K562 (cell line): ENCODE data around the gene CEACAM21. TPM values are rescaled to one million over a fixed set of nuclear protein-coding genes. Genes with fewer than 3 reads are reported as not detected.

ENCODE experiments used
- CC2D1A ChIP-seq: fragments of 450-650 bp; IDR thresholded peaks from 2 replicates; pipeline ENCODE4 v1.6.1; 2017; ENCODE audit warnings: mild to moderate bottlenecking
- CEBPB ChIP-seq: fragments of 450-650 bp; IDR thresholded peaks from 2 replicates; pipeline ENCODE4 v1.6.1; 2016; ENCODE audit warnings: missing genetic modification characterization, missing compliant biosample characterization
- CREBBP ChIP-seq: IDR thresholded peaks from one replicate; pipeline ENCODE4 v1.6.1; 2012; ENCODE audit warnings: low read depth, mild to moderate bottlenecking, control low read depth, inconsistent platforms, low read length
- E2F5 ChIP-seq: sonication (generic); formaldehyde crosslinking; IDR thresholded peaks from 2 replicates; pipeline ENCODE4 v1.8.0; 2022; ENCODE audit warnings: mild to moderate bottlenecking, missing genetic modification reagents
- EP400 ChIP-seq: fragments of 450-650 bp; IDR thresholded peaks from 2 replicates; pipeline ENCODE4 v1.6.1; 2017; ENCODE audit warnings: antibody characterized with exemption, mild to moderate bottlenecking, moderate library complexity
- ESRRB ChIP-seq: fragments of 250-450 bp; sonication (Bioruptor Pico); IDR thresholded peaks from 2 replicates; pipeline ENCODE4 v1.5.0; 2020; ENCODE audit warnings: mild to moderate bottlenecking, moderate library complexity, borderline replicate concordance
- ETS2 ChIP-seq: IDR thresholded peaks from 2 replicates; pipeline ENCODE4 v1.6.1; 2016; ENCODE audit warnings: borderline replicate concordance, missing genetic modification characterization, mild to moderate bottlenecking, moderate library complexity, missing compliant biosample characterization; ENCODE audit not compliant: poor library complexity, severe bottlenecking
- IRF2 ChIP-seq: sonication (generic); formaldehyde crosslinking; IDR thresholded peaks from 2 replicates; pipeline ENCODE4 v1.8.1; 2022; ENCODE audit warnings: mild to moderate bottlenecking, missing genetic modification reagents
- JUND ChIP-seq, 2 experiments: IDR thresholded peaks; 2 replicates in 1 of 2; 3 replicates in 1 of 2; pipeline ENCODE4 v1.6.1; 2011; ENCODE audit warnings: borderline replicate concordance in 2 of 2, low read depth in 2 of 2, low read length in 2 of 2, improper control_type of control experiment in 1 of 2, missing biosample characterization in 1 of 2, missing genetic modification characterization in 1 of 2, missing genetic modification reagents in 1 of 2
- LEF1 ChIP-seq: fragments of 450-650 bp; IDR thresholded peaks from 2 replicates; pipeline ENCODE4 v1.6.1; 2016; ENCODE audit warnings: mild to moderate bottlenecking
- MYBL2 ChIP-seq, 2 experiments: fragments of 450-650 bp in 1 of 2; sonication (generic) in 1 of 2; formaldehyde crosslinking in 1 of 2; IDR thresholded peaks; 2 replicates each; pipeline versions ENCODE4 v1.6.1 to v1.8.1; 2017 to 2022; ENCODE audit warnings: borderline replicate concordance in 1 of 2, inconsistent platforms in 1 of 2, low read depth in 1 of 2, mild to moderate bottlenecking in 1 of 2, missing genetic modification reagents in 1 of 2, moderate library complexity in 1 of 2
- NELFE ChIP-seq: IDR thresholded peaks from 2 replicates; pipeline ENCODE4 v1.6.1; 2011; ENCODE audit warnings: mild to moderate bottlenecking; ENCODE audit not compliant: insufficient read depth, insufficient read length
- PCBP1 ChIP-seq: fragments of 200-400 bp; formaldehyde crosslinking; IDR thresholded peaks from 2 replicates; pipeline ENCODE4 v1.6.1; 2018; ENCODE audit warnings: mild to moderate bottlenecking, low read depth, low read length; ENCODE audit not compliant: poor library complexity, severe bottlenecking
- PPARD ChIP-seq: fragments of 250-450 bp; sonication (Bioruptor Pico); IDR thresholded peaks from 2 replicates; pipeline ENCODE4 v1.8.0; 2022; ENCODE audit warnings: inconsistent platforms, mild to moderate bottlenecking, moderate library complexity
- RBM17 ChIP-seq: fragments of 200-400 bp; formaldehyde crosslinking; IDR thresholded peaks from 2 replicates; pipeline ENCODE4 v1.6.1; 2017; ENCODE audit warnings: low read depth, mild to moderate bottlenecking, low read length, borderline replicate concordance
- SMARCA4 ChIP-seq: fragments of 450-650 bp; IDR thresholded peaks from 2 replicates; pipeline ENCODE4 v1.6.1; 2016
- SMC3 ChIP-seq: conservative IDR thresholded peaks from 2 replicates; pipeline ENCODE4 v1.6.1; 2011; ENCODE audit warnings: low read depth, low read length, improper control_type of control experiment; ENCODE audit not compliant: insufficient read depth
- THRA ChIP-seq: fragments of 450-650 bp; IDR thresholded peaks from 2 replicates; pipeline ENCODE4 v1.6.1; 2017; ENCODE audit warnings: mild to moderate bottlenecking, moderate library complexity
- XRCC5 ChIP-seq: fragments of 200-400 bp; formaldehyde crosslinking; IDR thresholded peaks from 2 replicates; pipeline ENCODE4 v1.6.1; 2017; ENCODE audit warnings: low read depth, mild to moderate bottlenecking, low read length
- ZNF77 ChIP-seq: fragments of 250-450 bp; sonication (Bioruptor Pico); IDR thresholded peaks from 2 replicates; pipeline ENCODE4 v1.5.0; 2020
- polyA plus RNA-seq, 8 experiments: library from polyadenylated mRNA; depleted of rRNA in 4 of 8; stranded (reverse) in 5 of 8; unstranded in 3 of 8; fragments of >200 nt; fragmentation: Nextera tagmentation in 2 of 8; fragmentation: Illumina TruSeq in 1 of 8; extraction: Ambion mirVana in 2 of 8; extraction: Trizol in 1 of 8; gene quantifications; 2 replicates each; pipeline versions ENCODE4 v1.2.1 to v1.2.3, GENCODE V29; 2011 to 2014; ENCODE audit warnings: inconsistent platforms in 1 of 8, missing spikeins in 1 of 8
- total RNA-seq, 7 experiments: library from RNA; depleted of rRNA in 6 of 7; stranded (reverse); fragments of >200 nt in 6 of 7; fragmentation: Illumina TruSeq in 2 of 7; extraction: Trizol in 2 of 7; gene quantifications; 2 replicates each; pipeline versions ENCODE4 v1.2.1 to v1.2.3, GENCODE V29; 2011 to 2021; ENCODE audit warnings: low replicate concordance in 1 of 7
- TF ChIP-seq, protein P1 (sequence below): sonication (generic); formaldehyde crosslinking; IDR thresholded peaks from 2 replicates; pipeline ENCODE4 v1.8.1; 2023; ENCODE audit warnings: mild to moderate bottlenecking, missing genetic modification reagents
- TF ChIP-seq, protein P2 (sequence below), 2 experiments: fragments of 250-450 bp in 1 of 2; fragments of 450-650 bp in 1 of 2; sonication (Bioruptor Pico) in 1 of 2; IDR thresholded peaks; 2 replicates each; pipeline versions ENCODE4 v1.6.1 to v1.8.0; 2016 to 2021; ENCODE audit warnings: mild to moderate bottlenecking in 2 of 2, moderate library complexity in 2 of 2, missing compliant biosample characterization in 1 of 2, missing genetic modification characterization in 1 of 2

CEACAM21 gene
- total and polyA plus RNA-seq, 9 of the 15 experiments (the other 6 are each of a cell fraction or from before 2014, with no cell fraction given): 0.06 to 0.40 (median 0.18) TPM; not detected in 1

DNA sequence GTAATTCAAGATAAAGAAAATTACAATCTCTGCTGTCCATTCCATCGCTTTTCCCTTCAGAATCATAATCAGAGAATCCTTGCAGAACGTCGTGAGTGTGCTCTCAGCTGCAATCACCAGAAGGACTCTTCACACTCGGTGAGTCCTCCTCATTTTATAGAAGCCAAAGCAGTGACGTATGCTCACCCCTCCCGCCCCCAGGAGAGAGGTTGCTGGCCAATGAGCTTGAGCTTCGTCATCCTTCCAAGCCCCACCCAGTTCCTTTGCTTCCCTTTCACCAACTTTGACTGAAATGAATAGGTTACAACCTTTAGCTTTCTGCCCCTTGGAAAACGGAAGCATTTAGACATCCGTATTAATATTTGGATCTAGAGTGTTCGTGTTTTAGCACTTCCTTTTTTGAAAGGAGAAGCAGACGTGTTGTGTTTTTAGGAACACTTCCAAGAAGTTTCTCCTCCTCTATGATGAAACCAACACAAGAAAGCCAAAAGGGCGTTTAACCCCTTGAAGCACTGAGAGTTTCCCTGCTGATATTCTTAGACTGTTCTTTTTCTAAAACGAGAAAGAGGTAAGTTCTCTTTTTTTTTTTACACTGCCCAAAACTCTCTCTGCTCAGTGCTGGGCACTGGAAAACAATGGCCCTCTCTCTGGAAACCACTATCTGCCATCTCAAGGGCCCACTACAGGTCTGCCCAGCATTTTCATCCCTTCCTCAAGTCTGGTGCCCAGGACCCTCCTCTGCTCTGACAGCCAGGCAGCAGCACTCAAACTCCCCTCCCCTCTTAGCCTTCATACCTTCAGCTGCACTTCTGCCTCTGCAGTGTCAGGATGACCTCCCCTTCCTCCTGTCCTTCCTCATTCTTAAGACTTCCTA is 44.3 kb upstream of the CEACAM21 start (continued):
- TF ChIP-seq NELFE (no peak), CREBBP (no peak), CEBPB (tag) (no peak), ZNF77 (CRISPR knock-in tag) (no peak), XRCC5 (no peak), ETS2 (tag) (no peak), JUND (IDR thresholded peaks at IDR 0.05; ENCODE audit: borderline replicate concordance, low read depth, low read length) (peak; percentile 52; the same call in 1 of the 2 replicates), JUND (tag; IDR thresholded peaks at IDR 0.05; ENCODE audit: borderline replicate concordance, low read depth, low read length) (peak; percentile 64; the same call in 1 of the 3 replicates), EP400 (no peak; the same call in 1 of the 2 replicates), THRA (no peak), MYBL2 (IDR thresholded peaks at IDR 0.05; ENCODE audit: low read depth) (no peak), MYBL2 (CRISPR knock-in tag; IDR thresholded peaks at IDR 0.05; ENCODE audit: borderline replicate concordance) (no peak), SMC3 (no peak), LEF1 (peak; percentile 14; the same call in 1 of the 2 replicates), IRF2 (CRISPR knock-in tag) (no peak), SMARCA4 (no peak), E2F5 (CRISPR knock-in tag) (no peak), PPARD (CRISPR knock-in tag) (no peak), ESRRB (CRISPR knock-in tag) (no peak), PCBP1 (no peak), RBM17 (no peak), CC2D1A (no peak)
- TF ChIP-seq, protein P1, sequence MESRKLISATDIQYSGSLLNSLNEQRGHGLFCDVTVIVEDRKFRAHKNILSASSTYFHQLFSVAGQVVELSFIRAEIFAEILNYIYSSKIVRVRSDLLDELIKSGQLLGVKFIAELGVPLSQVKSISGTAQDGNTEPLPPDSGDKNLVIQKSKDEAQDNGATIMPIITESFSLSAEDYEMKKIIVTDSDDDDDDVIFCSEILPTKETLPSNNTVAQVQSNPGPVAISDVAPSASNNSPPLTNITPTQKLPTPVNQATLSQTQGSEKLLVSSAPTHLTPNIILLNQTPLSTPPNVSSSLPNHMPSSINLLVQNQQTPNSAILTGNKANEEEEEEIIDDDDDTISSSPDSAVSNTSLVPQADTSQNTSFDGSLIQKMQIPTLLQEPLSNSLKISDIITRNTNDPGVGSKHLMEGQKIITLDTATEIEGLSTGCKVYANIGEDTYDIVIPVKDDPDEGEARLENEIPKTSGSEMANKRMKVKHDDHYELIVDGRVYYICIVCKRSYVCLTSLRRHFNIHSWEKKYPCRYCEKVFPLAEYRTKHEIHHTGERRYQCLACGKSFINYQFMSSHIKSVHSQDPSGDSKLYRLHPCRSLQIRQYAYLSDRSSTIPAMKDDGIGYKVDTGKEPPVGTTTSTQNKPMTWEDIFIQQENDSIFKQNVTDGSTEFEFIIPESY (CRISPR knock-in tag): no peak
- TF ChIP-seq, protein P2, sequence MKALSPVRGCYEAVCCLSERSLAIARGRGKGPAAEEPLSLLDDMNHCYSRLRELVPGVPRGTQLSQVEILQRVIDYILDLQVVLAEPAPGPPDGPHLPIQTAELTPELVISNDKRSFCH (CRISPR knock-in tag; IDR thresholded peaks at IDR 0.05): no peak
- TF ChIP-seq, protein P2 (tag; IDR thresholded peaks at IDR 0.05): no peak
